ENCODE measurements around the gene PTOV1.
A peak's percentile ranks its signal among the peaks of the same experiment; 100 is the strongest.

The PTOV1 gene

DNA sequence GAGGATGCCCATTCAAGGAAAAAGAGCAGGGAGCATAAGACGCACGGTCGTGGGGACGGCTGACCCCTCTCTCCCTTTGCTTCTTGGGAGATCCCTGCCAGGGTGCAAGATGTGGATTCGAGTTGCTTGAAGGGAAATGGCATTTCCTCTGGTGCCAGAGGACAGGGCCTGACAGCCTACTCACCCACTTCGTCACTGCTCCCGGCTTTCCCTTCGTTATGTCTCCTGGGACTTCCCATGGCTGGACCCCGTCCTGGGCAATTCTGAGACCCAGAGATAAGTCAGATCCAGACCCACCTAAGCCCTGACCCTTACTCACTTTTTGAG lies 27.7 kb downstream of the PTOV1 start:
- Histone ChIP-seq H3K36me3 (ENCODE audit: control insufficient read depth in 2 of 2, insufficient read depth in 1 of 2, low read length in 2 of 2) (peaks cover 3 to 60% of the 10 kb centered on the region in 2 experiments; a peak in 2 of 3 replicates), H3K4me1 (ENCODE audit: control insufficient read depth, insufficient read depth, low read length) (peaks cover 9% of the 10 kb centered on the region), H3K27ac (ENCODE audit: extremely low read depth, low read depth, low read length) (peak overlapping the region; percentile 94), H3K4me3 (ENCODE audit: low read depth, low read length) (no peak overlapping the region), H3K9me3 (ENCODE audit: control insufficient read depth, insufficient read depth, low read depth, low read length) (no peaks in the 10 kb centered on the region)
- ChIA-PET CTCF (interaction anchor here (0.5 to 0.6 kb wide), 2 partner anchors 40 to 54 kb away, joined by 3 to 4 read pairs; no protein-coding TSS in a partner anchor), POLR2A (interaction anchor here (0.6 to 4.8 kb wide), 6 partner anchors 9 to 342 kb away, joined by 3 to 41 read pairs (median 5); partner anchors contain the start of genes ATF5, NUP62 and PNKP)
- no peak for TF ChIP-seq ZNF785 (tag by site-specific recombination; IDR thresholded peaks at IDR 0.05)
- TF ChIP-seq, protein P1, sequence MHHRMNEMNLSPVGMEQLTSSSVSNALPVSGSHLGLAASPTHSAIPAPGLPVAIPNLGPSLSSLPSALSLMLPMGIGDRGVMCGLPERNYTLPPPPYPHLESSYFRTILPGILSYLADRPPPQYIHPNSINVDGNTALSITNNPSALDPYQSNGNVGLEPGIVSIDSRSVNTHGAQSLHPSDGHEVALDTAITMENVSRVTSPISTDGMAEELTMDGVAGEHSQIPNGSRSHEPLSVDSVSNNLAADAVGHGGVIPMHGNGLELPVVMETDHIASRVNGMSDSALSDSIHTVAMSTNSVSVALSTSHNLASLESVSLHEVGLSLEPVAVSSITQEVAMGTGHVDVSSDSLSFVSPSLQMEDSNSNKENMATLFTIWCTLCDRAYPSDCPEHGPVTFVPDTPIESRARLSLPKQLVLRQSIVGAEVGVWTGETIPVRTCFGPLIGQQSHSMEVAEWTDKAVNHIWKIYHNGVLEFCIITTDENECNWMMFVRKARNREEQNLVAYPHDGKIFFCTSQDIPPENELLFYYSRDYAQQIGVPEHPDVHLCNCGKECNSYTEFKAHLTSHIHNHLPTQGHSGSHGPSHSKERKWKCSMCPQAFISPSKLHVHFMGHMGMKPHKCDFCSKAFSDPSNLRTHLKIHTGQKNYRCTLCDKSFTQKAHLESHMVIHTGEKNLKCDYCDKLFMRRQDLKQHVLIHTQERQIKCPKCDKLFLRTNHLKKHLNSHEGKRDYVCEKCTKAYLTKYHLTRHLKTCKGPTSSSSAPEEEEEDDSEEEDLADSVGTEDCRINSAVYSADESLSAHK (tag by site-specific recombination; IDR thresholded peaks at IDR 0.05): no peak
- no peak for TF ChIP-seq ZBTB21 (tag by site-specific recombination; IDR thresholded peaks at IDR 0.05)
- TF ChIP-seq BCL11B (tag by site-specific recombination; IDR thresholded peaks at IDR 0.05; ENCODE audit: low read depth): no peak
- no peak for TF ChIP-seq HOXC10 (CRISPR knock-in tag; IDR thresholded peaks at IDR 0.05)
- TF ChIP-seq, protein P2, sequence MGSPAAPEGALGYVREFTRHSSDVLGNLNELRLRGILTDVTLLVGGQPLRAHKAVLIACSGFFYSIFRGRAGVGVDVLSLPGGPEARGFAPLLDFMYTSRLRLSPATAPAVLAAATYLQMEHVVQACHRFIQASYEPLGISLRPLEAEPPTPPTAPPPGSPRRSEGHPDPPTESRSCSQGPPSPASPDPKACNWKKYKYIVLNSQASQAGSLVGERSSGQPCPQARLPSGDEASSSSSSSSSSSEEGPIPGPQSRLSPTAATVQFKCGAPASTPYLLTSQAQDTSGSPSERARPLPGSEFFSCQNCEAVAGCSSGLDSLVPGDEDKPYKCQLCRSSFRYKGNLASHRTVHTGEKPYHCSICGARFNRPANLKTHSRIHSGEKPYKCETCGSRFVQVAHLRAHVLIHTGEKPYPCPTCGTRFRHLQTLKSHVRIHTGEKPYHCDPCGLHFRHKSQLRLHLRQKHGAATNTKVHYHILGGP (tag by site-specific recombination; IDR thresholded peaks at IDR 0.05): no peak
- TF ChIP-seq, protein P3, sequence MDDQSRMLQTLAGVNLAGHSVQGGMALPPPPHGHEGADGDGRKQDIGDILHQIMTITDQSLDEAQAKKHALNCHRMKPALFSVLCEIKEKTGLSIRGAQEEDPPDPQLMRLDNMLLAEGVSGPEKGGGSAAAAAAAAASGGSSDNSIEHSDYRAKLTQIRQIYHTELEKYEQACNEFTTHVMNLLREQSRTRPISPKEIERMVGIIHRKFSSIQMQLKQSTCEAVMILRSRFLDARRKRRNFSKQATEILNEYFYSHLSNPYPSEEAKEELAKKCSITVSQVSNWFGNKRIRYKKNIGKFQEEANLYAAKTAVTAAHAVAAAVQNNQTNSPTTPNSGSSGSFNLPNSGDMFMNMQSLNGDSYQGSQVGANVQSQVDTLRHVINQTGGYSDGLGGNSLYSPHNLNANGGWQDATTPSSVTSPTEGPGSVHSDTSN (CRISPR knock-in tag; IDR thresholded peaks at IDR 0.05): no peak
- no peak for TF ChIP-seq ZNF561 (tag by site-specific recombination; IDR thresholded peaks at IDR 0.05; ENCODE audit: borderline replicate concordance)
- TF ChIP-seq ZBTB48 (tag by site-specific recombination; IDR thresholded peaks at IDR 0.05): no peak
- no peak for TF ChIP-seq KLF16 (tag by site-specific recombination; IDR thresholded peaks at IDR 0.05)
- TF ChIP-seq, protein P4, sequence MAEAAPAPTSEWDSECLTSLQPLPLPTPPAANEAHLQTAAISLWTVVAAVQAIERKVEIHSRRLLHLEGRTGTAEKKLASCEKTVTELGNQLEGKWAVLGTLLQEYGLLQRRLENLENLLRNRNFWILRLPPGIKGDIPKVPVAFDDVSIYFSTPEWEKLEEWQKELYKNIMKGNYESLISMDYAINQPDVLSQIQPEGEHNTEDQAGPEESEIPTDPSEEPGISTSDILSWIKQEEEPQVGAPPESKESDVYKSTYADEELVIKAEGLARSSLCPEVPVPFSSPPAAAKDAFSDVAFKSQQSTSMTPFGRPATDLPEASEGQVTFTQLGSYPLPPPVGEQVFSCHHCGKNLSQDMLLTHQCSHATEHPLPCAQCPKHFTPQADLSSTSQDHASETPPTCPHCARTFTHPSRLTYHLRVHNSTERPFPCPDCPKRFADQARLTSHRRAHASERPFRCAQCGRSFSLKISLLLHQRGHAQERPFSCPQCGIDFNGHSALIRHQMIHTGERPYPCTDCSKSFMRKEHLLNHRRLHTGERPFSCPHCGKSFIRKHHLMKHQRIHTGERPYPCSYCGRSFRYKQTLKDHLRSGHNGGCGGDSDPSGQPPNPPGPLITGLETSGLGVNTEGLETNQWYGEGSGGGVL (tag by site-specific recombination; IDR thresholded peaks at IDR 0.05): no peak
- TF ChIP-seq ZNF146 (tag by site-specific recombination; IDR thresholded peaks at IDR 0.05): no peak
- no peak for TF ChIP-seq ZIC2 (tag by site-specific recombination; IDR thresholded peaks at IDR 0.05)
- TF ChIP-seq ZNF621 (tag by site-specific recombination; IDR thresholded peaks at IDR 0.05): no peak
- no peak for TF ChIP-seq ZNF501 (tag by site-specific recombination; IDR thresholded peaks at IDR 0.05)
- no peak for TF ChIP-seq ZNF423 (tag by site-specific recombination; IDR thresholded peaks at IDR 0.05)
- no peak for TF ChIP-seq GFI1B (tag by site-specific recombination; IDR thresholded peaks at IDR 0.05)

DNA sequence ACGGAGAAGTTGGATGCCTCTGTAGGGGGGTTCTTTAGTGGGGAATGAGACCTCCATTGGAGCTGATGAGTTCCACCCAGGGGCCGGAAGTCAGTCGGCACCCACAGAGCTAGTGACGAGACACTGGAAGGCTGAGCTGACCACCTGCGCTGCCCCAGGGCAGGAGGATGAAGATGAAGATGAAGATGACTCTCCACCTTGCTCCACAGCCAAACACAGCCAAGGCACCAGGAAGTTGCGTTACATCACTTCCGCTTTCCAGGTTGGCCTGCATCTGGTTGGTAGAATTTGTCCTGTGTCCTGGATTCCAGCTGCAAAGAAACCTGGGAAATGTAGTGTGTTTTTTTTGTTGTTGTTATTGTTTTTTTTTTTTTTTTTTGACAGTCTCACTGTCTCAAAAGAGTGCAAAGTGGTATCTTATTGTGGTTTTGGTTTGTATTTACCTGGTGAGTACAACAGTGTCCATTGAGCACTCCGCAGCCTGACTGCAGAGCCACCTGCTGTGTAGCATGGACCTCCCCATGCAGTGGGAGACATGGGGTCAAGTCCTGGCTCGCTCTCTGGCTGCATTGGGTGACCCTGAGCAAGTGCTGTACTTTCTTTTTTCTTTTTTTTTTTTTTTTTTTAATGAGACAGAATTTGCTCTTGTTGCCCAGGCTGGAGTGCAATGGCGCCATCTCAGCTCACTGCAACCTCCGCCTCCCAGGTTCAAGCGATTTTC lies 28.4 kb downstream of the PTOV1 start:
- ChIA-PET POLR2A (interaction anchor here (0.5 to 1.0 kb wide), 6 partner anchors 9 to 113 kb away, joined by 3 to 6 read pairs (median 3); partner anchors contain the start of genes AP2A1, ATF5 and NUP62), CTCF (interaction anchor here (0.5 to 0.8 kb wide), 3 partner anchors 39 to 194 kb away, joined by 3 to 4 read pairs (median 3); no protein-coding TSS in a partner anchor)
- no peak overlapping the region for H3K27ac ChIP-seq (ENCODE audit: extremely low read depth, low read depth, low read length)
- peaks cover 9% of the 10 kb centered on the region for H3K4me1 ChIP-seq (ENCODE audit: control insufficient read depth, insufficient read depth, low read length)
- H3K36me3 ChIP-seq (ENCODE audit: control insufficient read depth in 2 of 2, insufficient read depth in 1 of 2, low read length in 2 of 2): peaks cover 3 to 60% of the 10 kb centered on the region in 2 experiments; a peak in 2 of 3 replicates
- no peak overlapping the region for H3K4me3 ChIP-seq (ENCODE audit: low read depth, low read length)
- H3K9me3 ChIP-seq (ENCODE audit: control insufficient read depth, insufficient read depth, low read depth, low read length): no peaks in the 10 kb centered on the region
- TF ChIP-seq ZNF48 (tag by site-specific recombination; IDR thresholded peaks at IDR 0.05): no peak
- TF ChIP-seq, protein P5, sequence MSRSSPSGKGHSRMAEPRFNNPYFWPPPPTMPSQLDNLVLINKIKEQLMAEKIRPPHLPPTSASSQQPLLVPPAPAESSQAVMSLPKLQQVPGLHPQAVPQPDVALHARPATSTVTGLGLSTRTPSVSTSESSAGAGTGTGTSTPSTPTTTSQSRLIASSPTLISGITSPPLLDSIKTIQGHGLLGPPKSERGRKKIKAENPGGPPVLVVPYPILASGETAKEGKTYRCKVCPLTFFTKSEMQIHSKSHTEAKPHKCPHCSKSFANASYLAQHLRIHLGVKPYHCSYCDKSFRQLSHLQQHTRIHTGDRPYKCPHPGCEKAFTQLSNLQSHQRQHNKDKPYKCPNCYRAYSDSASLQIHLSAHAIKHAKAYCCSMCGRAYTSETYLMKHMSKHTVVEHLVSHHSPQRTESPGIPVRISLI (tag by site-specific recombination; IDR thresholded peaks at IDR 0.05): peak; percentile 87
- TF ChIP-seq, protein P6, sequence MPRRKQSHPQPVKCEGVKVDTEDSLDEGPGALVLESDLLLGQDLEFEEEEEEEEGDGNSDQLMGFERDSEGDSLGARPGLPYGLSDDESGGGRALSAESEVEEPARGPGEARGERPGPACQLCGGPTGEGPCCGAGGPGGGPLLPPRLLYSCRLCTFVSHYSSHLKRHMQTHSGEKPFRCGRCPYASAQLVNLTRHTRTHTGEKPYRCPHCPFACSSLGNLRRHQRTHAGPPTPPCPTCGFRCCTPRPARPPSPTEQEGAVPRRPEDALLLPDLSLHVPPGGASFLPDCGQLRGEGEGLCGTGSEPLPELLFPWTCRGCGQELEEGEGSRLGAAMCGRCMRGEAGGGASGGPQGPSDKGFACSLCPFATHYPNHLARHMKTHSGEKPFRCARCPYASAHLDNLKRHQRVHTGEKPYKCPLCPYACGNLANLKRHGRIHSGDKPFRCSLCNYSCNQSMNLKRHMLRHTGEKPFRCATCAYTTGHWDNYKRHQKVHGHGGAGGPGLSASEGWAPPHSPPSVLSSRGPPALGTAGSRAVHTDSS (tag by site-specific recombination; IDR thresholded peaks at IDR 0.05): peak; percentile 94
- TF ChIP-seq, protein P7, sequence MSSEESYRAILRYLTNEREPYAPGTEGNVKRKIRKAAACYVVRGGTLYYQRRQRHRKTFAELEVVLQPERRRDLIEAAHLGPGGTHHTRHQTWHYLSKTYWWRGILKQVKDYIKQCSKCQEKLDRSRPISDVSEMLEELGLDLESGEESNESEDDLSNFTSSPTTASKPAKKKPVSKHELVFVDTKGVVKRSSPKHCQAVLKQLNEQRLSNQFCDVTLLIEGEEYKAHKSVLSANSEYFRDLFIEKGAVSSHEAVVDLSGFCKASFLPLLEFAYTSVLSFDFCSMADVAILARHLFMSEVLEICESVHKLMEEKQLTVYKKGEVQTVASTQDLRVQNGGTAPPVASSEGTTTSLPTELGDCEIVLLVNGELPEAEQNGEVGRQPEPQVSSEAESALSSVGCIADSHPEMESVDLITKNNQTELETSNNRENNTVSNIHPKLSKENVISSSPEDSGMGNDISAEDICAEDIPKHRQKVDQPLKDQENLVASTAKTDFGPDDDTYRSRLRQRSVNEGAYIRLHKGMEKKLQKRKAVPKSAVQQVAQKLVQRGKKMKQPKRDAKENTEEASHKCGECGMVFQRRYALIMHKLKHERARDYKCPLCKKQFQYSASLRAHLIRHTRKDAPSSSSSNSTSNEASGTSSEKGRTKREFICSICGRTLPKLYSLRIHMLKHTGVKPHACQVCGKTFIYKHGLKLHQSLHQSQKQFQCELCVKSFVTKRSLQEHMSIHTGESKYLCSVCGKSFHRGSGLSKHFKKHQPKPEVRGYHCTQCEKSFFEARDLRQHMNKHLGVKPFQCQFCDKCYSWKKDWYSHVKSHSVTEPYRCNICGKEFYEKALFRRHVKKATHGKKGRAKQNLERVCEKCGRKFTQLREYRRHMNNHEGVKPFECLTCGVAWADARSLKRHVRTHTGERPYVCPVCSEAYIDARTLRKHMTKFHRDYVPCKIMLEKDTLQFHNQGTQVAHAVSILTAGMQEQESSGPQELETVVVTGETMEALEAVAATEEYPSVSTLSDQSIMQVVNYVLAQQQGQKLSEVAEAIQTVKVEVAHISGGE (tag by site-specific recombination; conservative IDR thresholded peaks at IDR 0.05; ENCODE audit: low read depth): peak; percentile 38; the same call in 1 of the 2 replicates

Data from HEK293 (cell line).